Fibroblast of the aortic adventitia (primary cell): Measurements from ENCODE around the gene SCAMP3. TPM values are rescaled to one million over a fixed set of nuclear protein-coding genes. Genes with fewer than 3 reads are reported as not detected.

Experiments used
- DNase-seq: peaks from one replicate; pipeline ENCODE4 v3.0.0-alpha.2; 2010; ENCODE audit warnings: low read depth
- H3K4me3 ChIP-seq: 2 replicates; pipeline ENCODE4 v1.5.1; 2011; ENCODE audit warnings: low read depth, mild to moderate bottlenecking, control low read depth, low read length, moderate library complexity
- CTCF ChIP-seq: IDR thresholded peaks from 2 replicates; pipeline ENCODE4 v1.5.1; 2011; ENCODE audit warnings: mild to moderate bottlenecking, low read length, control low read depth, inconsistent platforms; ENCODE audit not compliant: insufficient read depth
- total RNA-seq: library from RNA; depleted of rRNA; stranded (reverse); fragments of >200 nt; gene quantifications from 2 replicates; pipeline ENCODE4 v1.2.3, GENCODE V29; 2012; ENCODE audit warnings: low replicate concordance

SCAMP3 gene
- total RNA-seq, 1 donor = 47.6 TPM

- TF ChIP-seq CTCF = no peak
- no peak for DNase-seq
- H3K4me3 ChIP-seq = no peak within 1 kb of the TSS
These were observed 39.2 kb upstream of the SCAMP3 start, which contains the start of gene PKLR for GRCh38 chr1:155301342-155301841. Gene PKLR (minus strand): TSS chr1:155301438. CDS start chr1:155301395, 43 bp downstream.

GRCh38 chr1:155300553-155301329 lies 38.6 kb upstream of the SCAMP3 start:
- no peak for TF ChIP-seq CTCF
- no peak for DNase-seq
- H3K4me3 ChIP-seq = no peak overlapping the region

- H3K4me3 ChIP-seq = no peak overlapping the region
- no peak for DNase-seq
- TF ChIP-seq CTCF = no peak
These were observed 37.9 kb upstream of the SCAMP3 start for GRCh38 chr1:155300024-155300423.

- no peak for DNase-seq
- TF ChIP-seq CTCF = no peak
- H3K4me3 ChIP-seq = no peak overlapping the region
These were observed 35.2 kb upstream of the SCAMP3 start for GRCh38 chr1:155297384-155297783.

GRCh38 chr1:155296661-155297060 lies 34.5 kb upstream of the SCAMP3 start:
- no peak for DNase-seq
- no peak for TF ChIP-seq CTCF
- H3K4me3 ChIP-seq = no peak overlapping the region

- TF ChIP-seq CTCF = no peak
- no peak overlapping the region for H3K4me3 ChIP-seq
- no peak for DNase-seq
These were observed 33.7 kb upstream of the SCAMP3 start for GRCh38 chr1:155295942-155296267.
